Fibroblast of skin of back (primary cell): ENCODE measurements around the gene STAP2.
A peak's percentile ranks its signal among the peaks of the same experiment; 100 is the strongest.

ENCODE experiments used
- DNase-seq: peaks from one replicate; pipeline ENCODE4 v3.0.0-alpha.2; 2013

Gene STAP2

DNA sequence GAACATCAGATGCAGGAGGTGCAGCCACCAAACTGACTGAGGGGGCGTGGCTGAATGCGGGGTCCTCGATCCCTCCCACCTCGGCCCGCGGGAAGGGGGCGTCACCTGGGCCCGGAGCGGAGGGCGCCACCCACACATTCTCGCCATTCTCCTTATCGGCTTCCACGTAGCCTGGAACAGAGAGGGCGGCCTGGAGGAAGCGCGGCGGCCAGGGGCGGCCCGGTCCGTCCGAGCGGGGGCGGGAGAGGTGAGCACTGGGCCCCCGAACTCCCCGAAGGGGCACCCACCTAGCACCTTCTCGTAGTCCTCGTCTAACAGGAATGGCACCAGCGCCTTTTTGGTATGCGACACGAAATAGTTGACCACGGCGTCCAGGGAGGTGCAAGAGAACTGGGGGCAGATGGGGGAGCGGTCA, 11.8 kb downstream of the STAP2 start:
- no peak for DNase-seq

DNA sequence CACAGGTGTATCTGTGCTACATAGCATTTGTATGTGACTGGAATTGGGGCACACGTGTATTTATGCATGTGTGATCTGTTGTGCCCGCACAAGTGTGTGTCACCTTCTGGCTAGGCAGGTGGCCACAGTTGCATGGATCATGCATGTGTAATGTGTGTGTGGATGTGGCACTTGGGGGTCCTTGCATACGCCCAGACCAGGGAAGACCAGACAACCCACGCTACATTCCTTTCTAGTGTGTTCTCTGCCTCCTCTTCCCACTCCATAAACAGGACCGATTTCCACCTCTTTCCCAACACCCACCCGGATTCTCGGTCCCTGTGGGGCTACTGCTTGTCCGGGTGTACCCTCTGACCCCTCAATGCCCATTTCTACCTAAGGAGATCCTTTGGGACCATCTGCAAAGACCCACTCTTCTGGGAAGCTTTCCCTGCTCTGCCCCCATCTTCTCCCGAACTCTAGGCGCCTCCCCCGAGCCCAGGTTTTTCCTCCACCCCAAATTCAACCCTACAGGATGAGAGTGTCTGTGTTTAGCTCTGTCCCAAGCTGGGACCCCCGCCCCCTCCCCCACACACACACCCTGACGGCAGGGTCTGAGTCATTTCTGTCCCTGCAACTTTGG, 12.3 kb downstream of the STAP2 start:
- no peak for DNase-seq

DNA sequence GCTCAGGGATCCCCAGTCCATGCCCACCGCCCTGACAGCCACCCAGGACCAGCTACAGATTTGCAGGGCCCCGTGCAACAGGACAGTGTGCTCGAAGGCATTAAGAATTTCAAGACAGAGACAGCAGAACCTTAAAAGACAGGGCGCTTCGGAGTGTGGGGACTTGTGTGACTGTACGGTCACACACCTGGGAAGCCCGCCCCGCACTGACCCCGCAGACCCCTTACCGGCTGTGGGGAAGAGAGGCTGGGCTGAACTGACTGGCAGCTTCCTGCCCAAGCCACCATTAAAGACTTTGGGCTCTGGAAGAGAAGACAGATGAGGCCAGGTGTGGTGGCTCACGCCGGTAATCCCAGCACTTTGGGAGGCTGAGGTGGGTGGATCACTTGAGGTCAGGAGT, 14.4 kb downstream of the STAP2 start:
- DNase-seq = no peak

DNA sequence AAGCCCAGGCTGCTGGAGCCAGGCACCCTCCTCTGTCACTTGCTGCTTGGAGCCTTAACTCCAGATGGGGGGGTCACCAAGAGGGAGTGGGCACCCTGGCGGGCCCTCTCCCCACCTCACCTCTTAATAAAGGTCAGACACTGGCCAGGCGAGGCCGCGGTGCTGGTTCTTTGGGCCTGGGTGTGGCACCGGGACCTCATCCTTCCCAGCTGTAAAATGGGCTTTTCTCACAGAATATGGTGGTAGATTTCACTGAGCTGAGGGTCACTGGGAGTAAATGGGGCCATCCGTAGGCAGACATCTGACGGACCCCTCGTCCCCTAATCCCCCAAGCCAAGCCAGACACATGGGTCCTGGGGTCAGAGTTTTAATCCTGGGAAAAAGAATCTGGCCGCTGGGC, 14.9 kb downstream of the STAP2 start:
- no peak for DNase-seq

DNA sequence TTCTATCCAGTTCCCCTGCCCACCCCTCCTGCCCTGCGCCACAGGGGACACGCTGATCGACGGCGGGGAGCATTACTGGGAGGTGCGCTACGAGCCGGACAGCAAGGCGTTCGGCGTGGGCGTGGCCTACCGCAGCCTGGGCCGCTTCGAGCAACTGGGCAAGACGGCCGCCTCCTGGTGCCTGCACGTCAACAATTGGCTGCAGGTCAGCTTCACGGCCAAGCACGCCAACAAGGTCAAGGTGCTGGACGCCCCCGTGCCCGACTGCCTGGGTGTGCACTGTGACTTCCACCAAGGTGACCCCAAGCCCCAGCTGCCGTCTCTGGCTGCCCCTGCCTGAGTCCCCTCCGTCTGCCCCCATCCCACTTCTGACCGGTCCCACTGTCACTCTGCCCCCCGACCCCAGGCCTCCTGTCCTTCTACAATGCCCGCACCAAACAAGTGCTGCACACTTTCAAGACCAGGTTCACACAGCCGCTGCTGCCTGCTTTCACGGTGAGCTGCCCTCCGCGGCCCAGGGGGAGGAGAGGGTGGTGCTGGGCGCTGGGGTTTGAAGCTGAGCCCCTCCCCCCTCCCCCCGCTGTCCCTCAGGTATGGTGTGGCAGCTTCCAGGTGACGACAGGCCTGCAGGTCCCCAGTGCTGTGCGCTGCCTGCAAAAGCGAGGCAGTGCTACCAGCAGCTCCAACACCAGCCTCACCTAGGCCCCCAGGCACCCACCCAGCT, 15.5 kb downstream of the STAP2 start:
- no peak for DNase-seq

DNA sequence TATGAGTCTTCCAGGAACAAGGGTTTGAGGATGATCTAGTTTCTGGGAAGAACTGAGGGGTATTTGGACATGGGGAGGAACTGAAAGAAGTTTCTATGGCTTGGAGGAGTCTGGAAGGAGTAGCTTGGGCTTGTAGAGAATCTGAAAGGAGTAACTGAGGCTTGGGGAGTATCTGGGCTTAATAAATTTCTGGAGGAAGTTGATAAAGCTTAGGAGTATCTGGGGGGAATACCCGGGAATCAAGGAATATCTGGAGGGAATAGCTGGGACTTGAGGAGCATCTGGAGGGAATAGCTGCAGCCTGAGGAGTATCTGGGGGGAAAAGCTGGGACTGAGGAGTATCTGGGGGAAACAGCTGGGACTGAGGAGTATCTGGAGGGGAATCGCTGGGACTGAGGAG, 18.2 kb downstream of the STAP2 start:
- DNase-seq = no peak

DNA sequence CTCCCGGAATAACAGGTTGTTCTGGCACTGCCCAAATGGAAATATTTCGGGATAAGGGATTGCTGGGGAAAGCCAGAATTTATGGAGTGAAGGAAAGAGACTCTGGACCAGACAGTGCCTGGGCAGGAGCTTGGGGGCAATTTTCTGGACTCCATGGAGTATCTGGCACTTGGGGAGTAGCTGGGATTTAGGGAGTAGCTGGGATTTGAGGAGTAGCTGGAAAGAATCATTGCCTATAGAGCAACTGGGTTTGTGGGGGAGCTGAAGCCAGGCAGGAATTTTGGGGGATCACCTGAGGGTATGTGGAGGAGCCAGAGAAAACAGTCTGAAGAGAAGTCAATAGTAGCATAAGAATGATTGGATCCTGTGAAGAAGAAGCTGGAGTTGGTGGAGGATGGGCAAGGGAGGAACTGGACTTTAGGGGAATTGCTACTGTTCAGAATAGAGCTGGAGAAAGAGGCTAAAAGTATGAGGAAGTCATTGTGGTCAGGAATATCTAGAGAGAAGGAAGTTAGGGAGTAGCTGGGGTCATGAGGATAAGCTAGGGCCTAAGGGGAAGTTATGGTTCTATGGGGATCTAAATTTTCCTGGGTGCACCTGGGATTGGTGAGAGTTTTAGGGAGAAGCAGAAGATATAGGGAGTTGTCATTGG, 19.4 kb downstream of the STAP2 start:
- DNase-seq = no peak

DNA sequence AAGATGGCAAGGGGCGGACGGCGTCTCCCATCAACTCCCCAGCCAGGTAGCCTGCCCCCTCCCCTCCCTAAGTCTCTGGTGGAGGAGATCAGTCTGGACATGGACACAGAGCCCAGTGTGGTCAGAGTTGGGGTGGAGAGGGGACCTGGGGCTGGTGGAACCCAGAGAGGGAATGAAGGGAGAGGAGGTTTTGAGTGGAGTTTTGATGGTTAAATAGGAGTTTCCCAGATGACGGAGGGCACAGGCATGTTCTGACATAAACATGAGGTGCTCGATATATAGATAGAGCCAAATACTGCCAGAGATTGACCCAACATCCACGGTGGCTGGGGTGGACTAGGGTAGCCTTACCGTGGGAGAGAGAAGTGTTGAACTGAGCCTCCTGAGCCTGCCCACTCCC, 20.2 kb downstream of the STAP2 start:
- DNase-seq = no peak

DNA sequence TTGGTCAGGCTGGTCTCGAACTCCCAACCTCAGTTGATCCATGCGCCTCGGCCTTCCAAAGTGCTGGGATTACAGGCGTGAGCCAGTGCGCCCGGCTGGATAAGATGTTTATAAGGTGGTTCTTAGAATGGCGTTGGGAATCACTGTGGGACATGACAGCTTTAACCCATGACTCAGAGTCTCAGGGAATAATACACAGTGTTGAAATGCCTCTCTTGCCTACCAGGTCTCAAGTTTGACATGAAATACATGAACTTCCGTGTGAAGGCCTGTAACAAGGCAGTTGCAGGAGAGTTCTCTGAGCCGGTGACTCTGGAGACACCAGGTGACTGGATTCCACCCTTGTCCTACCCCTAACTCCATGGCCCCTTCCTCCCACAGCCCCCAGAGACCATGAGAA, 21.7 kb downstream of the STAP2 start:
- DNase-seq = no peak

DNA sequence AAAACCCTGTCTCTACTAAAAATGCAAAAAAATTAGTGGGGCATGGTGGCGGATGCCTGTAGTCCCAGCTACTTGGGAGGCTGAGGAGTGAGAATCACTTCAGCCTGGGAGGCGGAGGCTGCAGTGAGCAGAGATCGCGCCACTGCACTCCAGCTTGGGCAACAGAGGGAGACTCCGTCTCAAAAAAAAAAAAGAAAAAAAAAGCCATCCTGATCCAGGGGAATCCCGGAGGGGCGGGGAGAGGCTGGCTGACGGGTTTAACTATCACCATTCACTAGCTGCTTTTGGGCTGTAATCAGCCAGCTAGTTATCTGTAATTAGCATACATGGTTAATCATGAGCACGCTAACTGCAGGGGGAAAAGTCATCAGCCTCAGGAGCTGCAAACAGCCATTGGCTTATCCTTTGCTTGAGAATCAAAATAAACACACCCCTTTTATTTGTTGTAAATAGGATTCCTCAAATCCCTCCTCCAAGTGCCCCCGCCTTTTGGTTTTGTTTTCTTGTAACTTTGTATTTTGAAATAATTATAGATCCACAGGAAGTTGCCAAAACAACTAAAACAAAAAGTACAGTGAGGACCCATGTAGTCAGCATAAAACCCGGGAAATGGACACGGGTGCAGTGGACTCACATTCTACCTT, 24.7 kb downstream of the STAP2 start:
- no peak for DNase-seq

DNA sequence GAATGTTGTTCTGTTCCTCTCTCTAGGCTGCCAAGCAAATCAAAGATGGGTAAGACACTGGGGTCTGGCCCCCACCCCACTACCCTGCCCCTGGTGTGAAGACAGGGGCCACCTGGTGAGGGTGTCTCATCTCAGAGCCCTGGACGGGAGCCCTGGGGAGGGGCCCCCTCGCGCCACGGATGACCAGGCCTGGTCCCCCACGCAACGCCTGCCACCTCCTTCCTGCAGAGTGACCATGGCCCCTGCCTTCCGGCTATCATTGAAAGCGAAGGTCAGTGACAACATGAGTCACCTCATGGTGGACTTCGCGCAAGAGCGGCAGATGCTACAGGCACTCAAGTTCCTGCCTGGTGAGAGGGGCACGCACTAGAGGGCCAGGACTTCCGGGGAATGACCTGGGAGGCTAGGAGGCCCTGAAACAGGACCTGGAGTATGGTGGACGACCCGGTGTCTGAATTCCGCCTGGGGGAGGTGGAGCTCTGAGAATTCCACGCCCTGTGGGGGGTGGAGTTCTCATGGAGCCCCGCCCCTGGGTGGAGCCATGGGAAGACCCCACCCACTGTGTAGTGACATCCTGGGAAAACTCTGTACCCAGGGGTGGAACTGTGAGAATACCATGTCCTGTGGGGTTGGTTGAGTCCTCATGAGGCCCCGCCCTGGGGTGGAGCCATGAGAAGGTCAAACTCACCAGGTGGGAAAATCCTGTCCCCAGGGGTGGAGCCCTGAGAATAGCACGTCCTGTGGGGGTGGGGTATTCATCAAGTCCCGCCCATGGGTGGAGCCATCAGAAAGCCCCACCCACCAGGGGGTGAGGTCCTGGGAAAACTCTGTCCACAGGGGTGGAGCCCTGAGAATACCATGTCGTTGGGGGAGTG, 28.1 kb downstream of the STAP2 start:
- no peak for DNase-seq

DNA sequence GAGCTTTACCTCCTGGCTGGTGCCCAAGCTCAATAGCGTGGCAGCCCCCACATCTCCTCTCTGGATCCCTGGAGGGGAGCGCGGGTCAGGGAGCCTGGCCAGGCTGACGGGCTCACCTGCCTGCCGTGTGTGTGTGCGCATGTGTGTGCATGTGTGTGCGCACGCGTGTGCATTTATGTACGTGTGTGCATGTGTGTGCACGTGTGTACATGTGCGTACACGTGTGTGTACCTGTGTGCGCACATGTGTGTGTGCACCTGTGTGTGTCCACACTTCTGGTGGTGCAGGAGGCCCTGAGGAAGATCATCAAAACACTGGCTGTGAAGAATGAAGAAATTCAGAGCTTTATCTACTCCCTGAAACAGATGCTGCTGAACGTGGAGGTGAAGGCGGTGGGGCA, 33.0 kb downstream of the STAP2 start:
- DNase-seq = no peak

DNA sequence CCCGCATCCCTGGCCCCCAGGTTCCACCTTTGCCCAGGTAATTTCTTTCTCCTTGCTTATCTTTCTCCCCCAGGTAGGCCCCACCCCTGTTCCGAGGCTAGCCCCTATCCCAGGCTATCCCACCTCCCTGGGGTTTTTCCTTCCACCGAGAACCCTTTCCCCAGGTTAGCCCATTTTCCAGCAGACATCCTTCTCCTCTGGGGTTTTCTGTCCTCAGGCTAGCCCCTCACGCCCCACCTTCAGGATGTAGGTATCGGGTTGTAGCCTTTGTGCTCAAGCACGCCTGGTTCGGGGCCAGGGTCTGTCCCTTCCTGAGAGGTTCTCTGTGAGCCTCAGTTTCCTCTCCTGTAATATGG, 33.4 kb downstream of the STAP2 start:
- no peak for DNase-seq

DNA sequence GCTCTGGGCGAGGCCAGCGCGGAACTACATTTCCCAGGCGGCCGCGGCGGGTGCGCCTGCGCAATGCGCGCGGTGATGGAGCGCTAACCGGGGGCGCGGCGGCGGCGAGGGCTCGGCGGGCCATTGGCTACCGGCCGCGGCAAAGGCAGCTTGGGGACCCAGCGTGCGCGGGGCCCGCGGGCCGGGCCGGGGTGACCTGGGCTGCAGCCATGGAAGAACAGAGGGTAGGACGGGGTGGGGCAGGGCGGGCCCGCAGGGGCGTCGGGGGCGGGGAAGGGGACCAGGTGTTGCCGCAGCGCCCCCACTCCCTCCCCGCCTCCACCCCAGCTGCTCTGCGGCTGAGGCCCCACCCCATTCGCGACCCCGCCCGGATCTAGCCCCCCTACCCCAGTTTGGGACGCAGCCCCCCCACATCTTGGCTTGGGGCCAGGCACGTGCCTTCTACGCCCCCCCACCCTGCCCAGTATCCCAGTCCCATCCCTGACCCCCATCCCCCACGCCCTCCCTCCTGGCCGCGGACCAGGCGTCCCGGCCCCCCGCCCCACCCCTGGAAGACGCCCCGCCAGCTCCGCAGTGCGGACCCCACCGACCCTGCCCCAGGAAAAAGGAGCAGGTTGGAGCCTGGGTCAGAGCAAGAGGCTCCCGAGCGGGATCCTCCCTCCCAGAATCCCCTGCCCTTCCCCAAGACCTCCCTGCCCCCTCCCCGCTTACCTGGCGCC, 33.9 kb downstream of the STAP2 start, which contains the start of gene FSD1:
Gene FSD1, plus strand, starts transcription at position 61 of the 719 bp plus-strand sequence. Its CDS starts 149 bp downstream, at position 210.
- peak; percentile 69 for DNase-seq

DNA sequence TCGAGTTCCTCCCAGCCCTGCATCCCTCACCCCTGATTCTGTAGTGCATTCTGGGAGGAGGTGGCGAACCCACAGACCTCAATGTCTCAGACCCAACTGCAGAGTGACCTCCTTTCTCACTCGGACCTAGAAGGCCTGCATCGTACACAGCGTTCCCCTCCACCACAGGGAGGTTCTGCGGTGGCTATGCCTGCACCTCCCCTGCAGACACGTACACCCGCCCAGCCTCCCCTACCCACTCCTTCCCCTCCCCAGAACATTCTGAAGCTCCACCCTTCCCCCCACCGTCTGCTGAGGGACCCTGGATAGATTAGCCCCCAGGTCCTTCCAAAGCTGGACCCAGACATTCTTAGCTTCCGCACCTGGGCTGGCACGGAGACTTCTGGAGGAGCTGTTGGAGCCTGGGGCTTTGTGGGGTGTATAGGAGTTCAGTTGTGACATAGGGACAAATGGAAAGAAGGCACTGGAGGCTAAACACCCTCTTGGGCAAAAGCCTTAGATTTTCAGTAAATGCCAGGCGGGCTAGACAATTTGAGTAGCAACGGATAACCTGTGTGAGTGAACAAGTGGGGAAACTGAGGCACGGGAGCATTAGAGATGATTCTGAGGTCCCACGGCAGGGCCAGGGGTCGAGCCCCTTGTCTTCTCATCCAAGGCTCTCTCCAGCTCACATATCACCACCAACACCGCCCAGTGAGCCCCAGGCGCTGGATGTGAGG, 34.6 kb downstream of the STAP2 start:
- DNase-seq = no peak

DNA sequence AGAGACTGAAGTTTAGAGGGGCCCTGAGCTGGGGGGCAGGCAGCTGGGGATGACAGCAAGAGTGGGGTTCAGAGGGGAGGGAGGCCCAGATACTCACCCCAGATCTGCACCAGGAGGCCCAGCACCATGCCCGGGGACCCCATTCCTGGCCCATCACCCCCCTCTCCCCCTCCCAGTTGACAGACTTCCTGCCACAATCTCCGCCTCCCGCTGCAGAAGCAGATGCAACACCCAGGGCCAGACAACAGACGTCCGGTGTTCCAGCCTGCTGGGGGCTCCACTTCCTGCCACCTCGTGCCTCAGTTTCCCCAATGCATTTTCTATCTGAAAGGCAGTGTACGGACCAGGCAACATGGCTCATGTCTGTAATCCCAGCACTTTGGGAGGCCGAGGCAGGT, 36.4 kb downstream of the STAP2 start, which contains the start of gene TMIGD2:
Gene TMIGD2, minus strand, starts transcription at position 147 of the 398 bp plus-strand sequence. Its CDS starts 4 bp downstream, at position 143.
- no peak for DNase-seq

DNA sequence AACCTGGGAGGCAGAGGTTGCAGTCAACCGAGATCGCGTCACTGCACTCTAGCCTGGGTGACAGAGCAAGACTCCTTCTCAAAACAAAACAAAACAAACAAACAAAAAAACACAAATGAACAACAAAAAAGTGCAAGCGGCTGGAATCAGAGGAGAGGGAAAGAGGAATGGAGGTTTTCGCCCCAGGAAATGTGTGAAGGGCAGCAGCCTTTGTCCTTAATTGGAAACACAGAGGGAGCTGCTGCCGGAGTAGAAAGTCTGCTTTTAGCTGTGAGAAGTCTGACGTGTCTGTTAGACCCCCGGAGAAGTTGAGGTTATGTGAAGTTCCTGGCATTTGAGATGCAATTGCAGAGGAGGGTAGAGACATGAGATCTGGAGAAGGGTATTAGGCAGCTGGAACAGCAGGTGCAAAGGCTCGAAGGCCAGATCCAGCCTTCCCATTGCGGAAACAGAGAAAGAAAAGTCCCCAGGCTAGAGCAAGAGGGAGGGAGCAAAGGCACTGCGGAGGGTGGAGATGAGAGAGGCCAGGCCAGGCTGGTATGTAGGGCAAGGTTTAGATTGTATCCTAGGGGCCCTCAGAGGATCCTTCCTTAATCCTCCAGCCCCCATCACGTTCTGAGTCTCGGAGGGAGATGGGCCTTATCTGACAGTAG, 36.9 kb downstream of the STAP2 start:
- DNase-seq = no peak

DNA sequence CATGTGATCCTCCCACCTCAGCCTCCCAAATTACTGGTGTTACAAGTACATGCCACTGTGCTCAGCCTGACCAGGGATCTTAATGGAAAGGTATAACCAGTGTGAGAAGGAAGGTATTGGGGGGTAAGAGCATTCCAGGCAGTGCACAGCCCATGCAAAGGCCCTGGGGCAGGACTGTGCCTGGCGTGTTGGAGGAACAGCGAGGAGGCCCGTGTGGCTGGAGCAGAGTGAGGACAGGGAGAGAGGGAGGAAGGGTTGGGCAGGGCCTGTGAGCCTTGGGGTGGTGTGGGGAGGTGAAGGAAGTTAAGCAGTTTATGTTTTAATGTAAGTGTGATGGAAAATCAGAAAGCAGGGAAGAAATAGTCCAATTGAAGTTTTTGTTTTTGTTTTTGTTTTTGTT, 38.0 kb downstream of the STAP2 start:
- DNase-seq = no peak

DNA sequence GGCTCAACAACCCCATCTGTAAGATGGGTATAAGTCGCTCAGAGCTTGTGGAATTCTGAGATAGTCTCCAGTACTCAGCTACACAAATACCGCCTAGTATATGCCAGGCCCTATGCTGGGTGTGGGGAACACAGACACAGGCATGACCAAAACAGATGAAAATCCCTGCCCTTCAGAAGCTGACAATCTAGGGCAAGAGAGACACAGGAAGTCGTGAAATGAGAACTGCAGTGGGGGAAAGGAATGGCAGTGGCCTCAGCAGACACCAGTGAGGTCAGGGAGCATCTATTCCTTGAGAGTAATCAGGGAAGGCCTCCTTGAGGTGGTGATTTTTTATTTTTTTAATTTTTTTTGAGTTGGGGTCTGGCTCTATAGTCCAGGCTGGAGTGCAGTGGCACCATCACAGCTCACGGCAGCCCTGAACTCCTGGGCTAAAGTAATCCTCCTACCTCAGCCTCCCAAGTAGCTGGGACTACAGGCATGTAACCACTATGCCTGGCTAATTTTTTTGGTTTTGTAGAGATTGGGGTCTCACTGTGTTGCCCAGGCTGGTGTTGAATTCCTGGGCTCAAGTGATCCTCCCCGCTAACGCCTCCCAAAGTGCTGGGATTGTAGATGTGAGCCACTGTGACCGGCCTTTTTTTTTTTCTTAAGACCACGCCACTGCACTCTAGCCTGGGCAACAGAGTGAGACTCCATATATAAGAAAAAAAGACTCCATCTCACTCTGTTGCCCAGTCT, 39.6 kb downstream of the STAP2 start:
- no peak for DNase-seq
